NCI-H748 (cell line): Measurements from ENCODE around the gene PACRG.

ENCODE experiments used
- DNase-seq: peaks from one replicate; lab custom pipeline; 2025; ENCODE audit not compliant: unreplicated experiment; lab: John Stamatoyannopoulos, UW

The PACRG gene

GRCh38 chr6:162998777-162999176 lies 271.0 kb downstream of the PACRG start:
- no peak for DNase-seq

DNA sequence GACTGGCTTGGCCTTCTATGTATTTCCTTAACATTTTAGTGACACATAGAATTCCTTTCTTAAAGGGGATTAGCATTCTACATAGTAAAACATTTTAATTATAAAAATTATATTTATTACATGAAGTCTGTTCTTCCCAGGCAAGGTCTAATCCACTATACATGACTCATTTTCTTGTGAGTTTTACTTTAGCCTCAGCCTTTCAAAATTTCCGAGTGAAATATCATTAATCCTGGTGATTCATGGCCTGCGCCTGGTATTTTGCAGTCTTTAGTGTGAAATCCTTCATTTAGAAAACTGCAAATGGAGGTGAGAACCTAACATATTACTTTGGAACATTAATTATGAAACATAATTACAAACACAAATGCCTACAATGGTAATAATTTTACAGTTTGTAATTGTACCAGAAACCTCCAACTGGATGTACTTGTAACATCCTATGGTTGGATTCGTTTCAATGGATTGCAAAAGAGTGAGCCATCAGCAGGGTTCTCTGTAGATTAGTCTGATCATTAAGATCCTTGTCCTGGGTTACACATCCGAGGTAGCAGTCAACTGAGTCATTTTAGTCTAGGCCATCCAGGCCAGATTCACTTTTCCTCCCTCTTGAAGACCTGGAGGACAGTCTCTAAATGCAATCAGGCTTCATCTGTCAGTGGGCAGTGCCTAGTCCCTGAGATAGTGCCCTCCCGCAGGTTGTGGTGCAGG lies 272.0 kb downstream of the PACRG start:
- no peak for DNase-seq

GRCh38 chr6:163001330-163001729 lies 273.6 kb downstream of the PACRG start:
- DNase-seq, result no peak

DNA sequence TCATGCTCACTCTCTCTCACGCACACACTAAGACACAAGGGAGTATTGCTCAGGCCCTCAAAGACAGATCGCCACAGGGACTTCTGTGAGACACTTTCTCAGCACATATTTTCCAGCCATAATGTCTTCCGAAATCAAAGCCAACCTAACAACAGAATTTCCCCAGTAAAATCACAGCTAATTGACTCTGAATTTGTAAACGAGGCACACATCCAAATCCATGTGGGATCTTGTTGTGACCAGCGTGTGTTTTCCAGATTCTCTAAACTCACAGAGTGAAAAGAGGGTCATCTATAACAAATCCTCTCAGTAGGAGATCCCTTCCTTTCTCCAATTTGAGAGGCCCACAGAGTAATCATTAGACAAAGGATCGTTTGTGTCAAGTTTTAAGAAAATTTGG lies 280.4 kb downstream of the PACRG start:
- no peak for DNase-seq

DNA sequence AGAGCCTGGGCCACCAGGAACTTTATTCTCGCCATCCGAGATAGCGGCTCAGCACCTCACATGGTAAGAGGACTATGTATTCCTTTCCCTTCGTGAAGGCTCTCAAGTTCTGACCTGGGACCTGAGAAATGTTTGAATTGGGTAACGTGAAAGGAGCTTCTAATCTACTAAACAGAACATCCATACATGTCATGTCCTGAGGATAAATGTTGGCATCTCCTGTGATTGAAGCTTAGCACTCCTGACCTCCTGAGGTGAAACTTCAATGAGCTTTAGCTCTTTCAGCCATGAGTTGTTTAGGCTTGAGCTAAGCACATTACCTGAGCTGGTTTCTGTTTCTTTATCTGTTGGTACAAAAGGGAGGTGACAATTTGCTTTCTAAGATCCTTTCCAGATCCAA lies 280.9 kb downstream of the PACRG start:
- no peak for DNase-seq

DNA sequence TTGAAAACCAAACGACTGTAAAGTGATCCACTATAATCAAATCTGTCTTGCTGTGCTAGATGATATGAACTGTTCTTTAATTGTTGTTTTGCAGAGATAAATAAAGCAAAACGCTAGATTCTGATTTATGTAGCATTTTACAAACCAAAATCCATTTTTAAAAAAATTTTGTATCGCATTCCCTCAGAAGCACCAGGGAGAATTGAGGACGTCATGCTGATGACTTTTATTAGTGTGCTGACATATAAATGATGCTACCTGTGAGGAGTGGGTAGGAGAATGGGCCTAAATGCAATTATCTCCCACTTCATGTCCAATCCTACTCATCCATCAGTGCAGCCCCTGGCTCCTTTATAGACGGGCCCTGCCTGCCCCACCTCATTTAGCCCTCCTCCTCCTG lies 282.4 kb downstream of the PACRG start:
- no peak for DNase-seq

- DNase-seq, result no peak
Measured at GRCh38 chr6:163014736-163015135, 287.0 kb downstream of the PACRG start.

- no peak for DNase-seq
Measured at GRCh38 chr6:163017801-163018200, 290.0 kb downstream of the PACRG start.

DNA sequence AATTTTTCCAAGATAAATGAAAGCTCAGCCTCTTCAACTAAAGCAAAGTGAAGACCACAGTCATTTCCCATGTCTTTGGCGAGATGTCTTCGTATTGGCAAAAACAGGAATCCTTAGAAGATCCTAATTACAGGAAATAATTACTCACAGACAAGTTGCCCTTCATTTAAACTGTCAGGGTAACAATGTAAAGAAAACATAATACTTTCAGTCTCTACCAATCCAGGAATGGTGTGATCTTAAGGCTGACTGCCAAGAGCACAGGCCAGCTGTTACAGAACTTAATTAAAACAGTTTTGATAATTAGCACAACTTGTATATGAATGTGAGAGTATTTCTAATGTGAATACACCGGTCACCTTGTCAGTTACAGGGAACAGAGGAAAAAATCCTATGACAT lies 292.2 kb downstream of the PACRG start:
- no peak for DNase-seq

DNA sequence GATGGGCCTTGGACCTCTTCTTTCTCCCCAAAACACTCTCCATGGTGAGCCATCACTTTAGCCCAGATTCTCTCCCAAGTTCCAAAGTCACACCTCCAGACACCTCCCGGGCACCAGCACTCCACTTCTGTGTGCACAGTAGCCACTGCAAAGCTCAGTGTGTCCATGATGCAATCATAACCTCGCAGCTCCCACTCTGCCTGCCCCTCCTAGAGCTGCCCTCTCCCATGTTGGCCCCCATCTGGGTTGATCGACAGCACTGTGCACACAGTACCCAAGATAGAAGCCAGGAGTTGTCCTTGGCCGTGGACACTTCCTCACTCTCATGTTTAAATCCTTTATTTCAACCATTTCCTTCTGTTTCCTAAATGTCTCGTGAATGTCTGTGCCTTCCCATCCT lies 293.3 kb downstream of the PACRG start:
- DNase-seq, result no peak

- no peak for DNase-seq
Measured at GRCh38 chr6:163023700-163024099, 295.9 kb downstream of the PACRG start.

- no peak for DNase-seq
Measured at GRCh38 chr6:163026893-163027292, 299.1 kb downstream of the PACRG start.

DNA sequence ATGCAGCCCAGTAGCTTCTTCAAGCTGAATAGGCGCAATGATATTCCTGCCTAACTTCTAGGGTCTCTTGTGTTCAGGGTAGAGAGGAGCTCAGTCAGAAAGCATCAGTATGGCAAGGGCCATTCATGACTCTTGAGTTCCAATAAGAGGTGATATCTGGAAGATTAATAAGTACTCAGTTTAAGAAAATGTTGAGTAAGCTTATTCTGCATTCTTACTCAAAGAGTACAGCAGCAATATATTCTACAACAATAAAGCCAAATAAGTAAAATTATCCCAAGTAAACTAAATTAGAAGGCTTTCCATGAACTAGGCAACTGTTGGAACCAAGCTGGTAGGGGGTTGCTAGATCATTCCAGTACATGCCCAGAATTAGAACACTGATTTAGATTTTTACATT lies 303.2 kb downstream of the PACRG start:
- DNase-seq, result no peak

GRCh38 chr6:163031931-163032330 lies 304.2 kb downstream of the PACRG start:
- no peak for DNase-seq

DNA sequence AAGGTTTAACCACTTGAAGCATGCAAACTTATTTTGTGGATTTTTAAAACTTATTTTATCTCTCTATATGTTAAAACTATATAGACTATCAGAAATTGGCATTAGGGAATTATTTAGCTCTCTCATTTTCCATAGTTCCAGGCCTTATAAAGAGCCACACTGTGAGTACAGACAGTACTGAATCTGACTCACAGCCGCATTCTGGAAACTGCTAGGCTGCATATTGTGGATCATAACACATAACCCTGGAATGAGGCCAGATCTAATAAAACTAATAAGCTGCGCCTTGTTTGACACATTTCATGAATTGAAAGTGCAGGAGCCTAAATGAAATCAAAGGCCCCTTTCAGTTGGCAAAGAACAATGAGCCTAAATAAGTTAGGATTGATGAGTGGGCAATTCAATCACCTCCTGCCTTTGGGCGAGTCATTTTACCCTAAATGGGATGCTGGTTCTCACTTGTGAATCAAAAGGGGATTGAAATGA lies 308.4 kb downstream of the PACRG start:
- DNase-seq, result peak; percentile 73

GRCh38 chr6:163038317-163038716 lies 310.5 kb downstream of the PACRG start:
- DNase-seq, result no peak

DNA sequence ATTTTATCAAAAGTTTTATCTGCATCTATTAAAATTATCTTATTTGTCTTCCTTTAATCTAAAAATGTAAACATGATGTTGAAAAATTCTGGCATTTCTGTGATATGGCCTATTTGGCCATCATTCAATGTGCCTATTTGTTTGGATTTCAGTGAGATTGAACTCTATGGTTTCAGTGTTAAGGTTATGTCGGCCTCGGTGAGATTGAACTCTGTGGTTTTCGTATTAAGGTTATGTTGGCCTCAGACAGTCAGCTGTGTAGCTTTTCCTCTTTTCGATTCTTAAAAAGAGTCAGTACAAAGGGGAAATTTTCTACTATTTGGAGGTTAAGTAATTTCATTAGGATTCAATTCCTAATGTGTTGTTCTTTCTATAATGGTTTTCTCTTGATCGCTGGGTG lies 320.6 kb downstream of the PACRG start:
- no peak for DNase-seq

GRCh38 chr6:163053667-163054344 lies 326.0 kb downstream of the PACRG start:
- no peak for DNase-seq

GRCh38 chr6:163054641-163055040 lies 326.9 kb downstream of the PACRG start:
- no peak for DNase-seq

DNA sequence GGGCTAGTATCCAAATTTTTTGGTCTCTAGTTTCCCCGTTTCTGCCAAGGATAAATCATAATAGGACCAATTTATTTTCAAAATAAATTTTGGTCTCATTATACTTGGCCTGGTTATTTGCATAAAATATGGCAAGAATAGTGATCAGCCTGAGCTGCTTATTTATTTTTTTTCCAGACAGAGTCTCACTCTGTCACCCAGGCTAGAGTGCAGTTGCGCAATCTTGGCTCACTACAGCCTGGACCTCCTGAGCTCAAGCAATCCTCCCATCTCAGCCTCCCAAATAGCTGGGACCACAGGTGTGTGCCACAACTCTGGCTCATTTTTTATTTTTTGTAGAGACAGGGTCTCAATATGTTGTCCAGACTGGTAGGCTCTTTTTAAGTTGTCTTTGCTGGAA lies 329.5 kb downstream of the PACRG start:
- no peak for DNase-seq

DNA sequence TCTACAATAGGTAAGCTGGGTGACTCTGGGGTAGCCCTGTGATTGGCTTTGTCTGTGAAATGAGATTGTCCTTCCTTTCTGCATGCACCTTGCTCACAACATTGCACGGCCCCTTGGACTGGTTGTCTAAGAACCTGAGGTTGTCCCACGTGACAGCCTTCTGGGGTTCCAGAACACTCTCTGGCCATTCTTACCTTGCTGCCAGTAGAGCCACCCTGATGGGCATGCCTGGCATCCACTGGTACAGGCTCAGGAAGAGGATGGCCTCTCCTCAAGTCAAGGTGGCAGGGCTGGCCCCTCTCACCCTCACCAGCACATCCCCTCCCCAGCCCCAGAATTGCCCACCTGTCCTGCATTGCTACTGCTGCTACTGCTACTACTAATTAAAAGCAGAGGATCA lies 335.0 kb downstream of the PACRG start:
- DNase-seq, result no peak

DNA sequence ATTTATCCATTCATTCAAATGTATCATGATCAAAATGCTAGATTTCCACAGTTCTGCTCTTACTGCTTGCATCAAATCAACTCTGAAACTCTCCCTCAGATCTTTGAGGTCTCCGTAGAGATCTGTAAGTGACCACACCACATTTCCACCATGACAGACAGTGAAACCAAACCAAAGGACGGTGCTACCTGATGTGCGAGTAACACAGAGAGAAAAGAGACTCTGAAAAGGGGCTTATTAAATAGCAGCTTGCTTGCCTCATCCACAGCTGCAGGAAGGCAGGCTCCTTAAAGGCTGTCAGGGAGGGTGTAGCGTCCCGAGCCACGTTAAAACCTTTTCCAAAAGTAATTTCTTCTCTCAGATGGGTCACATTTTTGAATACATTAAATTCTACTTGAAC lies 335.8 kb downstream of the PACRG start:
- no peak for DNase-seq

GRCh38 chr6:163064397-163064796 lies 336.6 kb downstream of the PACRG start:
- DNase-seq, result no peak
